Natural killer cell treated with Interleukin-12 subunit alpha and Interleukin-12 subunit beta and Interleukin-15 and Interleukin-18, amount 100 ng/mL, for 72 hours (primary cell): ENCODE data around the gene IGSF3. TPM values are rescaled to one million over a fixed set of nuclear protein-coding genes. Genes with fewer than 3 reads are reported as not detected.
A peak's percentile ranks its signal among the peaks of the same experiment; 100 is the strongest.

Experiments used
- ATAC-seq, 2 donors: fragments of 150-1000 bp; cut with Tn5 transposase in 1 of 2; sonication (Bioruptor Pico), chemical (Tn5 transposase) in 1 of 2; 2 replicates each; pipeline ENCODE4 v1.10.0; 2021
- DNase-seq: peaks from one replicate; pipeline ENCODE4 v3.0.0; 2022; ENCODE audit warnings: low spot score
- H3K27ac Mint-ChIP-seq, 2 donors: 1 replicate in 1 of 2; 2 replicates in 1 of 2; pipeline ENCODE4 v1.8.0; 2022; ENCODE audit warnings: mixed read lengths in 2 of 2, mild to moderate bottlenecking in 1 of 2, moderate library complexity in 1 of 2
- H3K27me3 Mint-ChIP-seq, 2 donors: 1 replicate in 1 of 2; 2 replicates in 1 of 2; pipeline ENCODE4 v1.8.0; 2022; ENCODE audit warnings: mixed read lengths in 2 of 2
- H3K36me3 Mint-ChIP-seq: one replicate; pipeline ENCODE4 v1.8.0; 2022; ENCODE audit warnings: mixed read lengths
- H3K4me1 Mint-ChIP-seq, 2 donors: 1 replicate in 1 of 2; 2 replicates in 1 of 2; pipeline ENCODE4 v1.8.0; 2022; ENCODE audit warnings: low read depth in 2 of 2, mixed read lengths in 2 of 2, mild to moderate bottlenecking in 1 of 2
- H3K4me3 Mint-ChIP-seq: one replicate; pipeline ENCODE4 v1.8.0; 2022; ENCODE audit warnings: mixed read lengths
- H3K9me3 Mint-ChIP-seq: 2 replicates; pipeline ENCODE4 v1.8.0; 2022; ENCODE audit warnings: mixed read lengths
- total RNA-seq, 2 donors: library from RNA; stranded (reverse); gene quantifications; one replicate each; pipeline ENCODE4 v1.2.3, GENCODE V29; 2022

IGSF3 gene
- under 1 TPM; 0.24 to 0.36 TPM for total RNA-seq

- peaks cover 37 to 61% of the 10 kb centered on the region in 2 donors for H3K27me3 Mint-ChIP-seq
These were observed at the start of gene IGSF3 for GRCh38 chr1:116667575-116668105. IGSF3 (minus strand) TSS chr1:116667733; CDS start chr1:116666326, 1,407 bp downstream.

GRCh38 chr1:116717318-116717717, 49.8 kb upstream of the IGSF3 start:
- no peak for ATAC-seq
- Mint-ChIP-seq H3K4me1 (peaks cover 4 to 5% of the 10 kb centered on the region in 2 donors), H3K27me3 (peaks cover 4 to 6% of the 10 kb centered on the region in 2 donors), H3K9me3 (no peaks in the 10 kb centered on the region), H3K4me3 (no peak overlapping the region), H3K27ac (no peak overlapping the region), H3K36me3 (no peaks in the 10 kb centered on the region)
- DNase-seq: no peak

More at GRCh38 chr1:116667575-116668105, at the start of gene IGSF3:
- peak; percentile 87 to 88 for ATAC-seq
- Mint-ChIP-seq H3K9me3 (no peaks in the 10 kb centered on the region), H3K27ac (no peak within 1 kb of the TSS), H3K4me1 (no peaks in the 10 kb centered on the region), H3K4me3 (peak within 1 kb of the TSS; percentile 70), H3K36me3 (no peaks in the 10 kb centered on the region)
- DNase-seq: peak; percentile 63

GRCh38 chr1:116716391-116716790, 48.9 kb upstream of the IGSF3 start:
- DNase-seq (no peak), ATAC-seq (no peak)
- H3K4me1 Mint-ChIP-seq: peaks cover 5 to 8% of the 10 kb centered on the region in 2 donors
- H3K27ac Mint-ChIP-seq: no peak overlapping the region
- no peak overlapping the region for H3K4me3 Mint-ChIP-seq
- no peaks in the 10 kb centered on the region for H3K9me3 Mint-ChIP-seq
- H3K36me3 Mint-ChIP-seq: no peaks in the 10 kb centered on the region
- peaks cover 5 to 6% of the 10 kb centered on the region in 2 donors for H3K27me3 Mint-ChIP-seq

GRCh38 chr1:116713474-116713873, 45.9 kb upstream of the IGSF3 start:
- no peaks in the 10 kb centered on the region for H3K36me3 Mint-ChIP-seq
- DNase-seq (no peak), ATAC-seq (no peak)
- H3K4me3 Mint-ChIP-seq: no peak overlapping the region
- H3K4me1 Mint-ChIP-seq: peaks cover 5 to 8% of the 10 kb centered on the region in 2 donors
- H3K27me3 Mint-ChIP-seq: peaks cover 6 to 8% of the 10 kb centered on the region in 2 donors
- no peak overlapping the region for H3K27ac Mint-ChIP-seq
- H3K9me3 Mint-ChIP-seq: no peaks in the 10 kb centered on the region

- H3K27ac Mint-ChIP-seq: no peak overlapping the region
- peaks cover 5 to 8% of the 10 kb centered on the region in 2 donors for H3K4me1 Mint-ChIP-seq
- ATAC-seq (no peak), DNase-seq (no peak)
- H3K36me3 Mint-ChIP-seq: no peaks in the 10 kb centered on the region
- peaks cover 11 to 15% of the 10 kb centered on the region in 2 donors for H3K27me3 Mint-ChIP-seq
- no peak overlapping the region for H3K4me3 Mint-ChIP-seq
- H3K9me3 Mint-ChIP-seq: no peaks in the 10 kb centered on the region
These were observed 45.0 kb upstream of the IGSF3 start for GRCh38 chr1:116712510-116712909.

- DNase-seq (no peak), ATAC-seq (no peak)
- no peaks in the 10 kb centered on the region for H3K9me3 Mint-ChIP-seq
- H3K36me3 Mint-ChIP-seq: no peaks in the 10 kb centered on the region
- no peak overlapping the region for H3K4me3 Mint-ChIP-seq
- peaks cover 5 to 8% of the 10 kb centered on the region in 2 donors for H3K4me1 Mint-ChIP-seq
- H3K27me3 Mint-ChIP-seq: peaks cover 17 to 18% of the 10 kb centered on the region in 2 donors
- no peak overlapping the region for H3K27ac Mint-ChIP-seq
These were observed 43.8 kb upstream of the IGSF3 start for GRCh38 chr1:116711263-116711840.

- ATAC-seq: no peak
These were observed 43.1 kb upstream of the IGSF3 start for GRCh38 chr1:116710420-116711262.

GRCh38 chr1:116709666-116710167, 42.2 kb upstream of the IGSF3 start:
- Mint-ChIP-seq H3K27ac (no peak overlapping the region), H3K27me3 (peaks cover 15 to 17% of the 10 kb centered on the region in 2 donors), H3K4me1 (peaks cover 5 to 8% of the 10 kb centered on the region in 2 donors), H3K36me3 (no peaks in the 10 kb centered on the region), H3K4me3 (no peak overlapping the region), H3K9me3 (no peaks in the 10 kb centered on the region)
- ATAC-seq (no peak), DNase-seq (no peak)

More at GRCh38 chr1:116710420-116711262, 43.1 kb upstream of the IGSF3 start:
- Mint-ChIP-seq H3K36me3 (no peaks in the 10 kb centered on the region), H3K9me3 (no peaks in the 10 kb centered on the region), H3K4me1 (peaks cover 5 to 8% of the 10 kb centered on the region in 2 donors), H3K27ac (no peak overlapping the region), H3K4me3 (no peak overlapping the region), H3K27me3 (peaks cover 17 to 19% of the 10 kb centered on the region in 2 donors)
- DNase-seq: no peak

GRCh38 chr1:116708255-116708900, 40.8 kb upstream of the IGSF3 start:
- H3K36me3 Mint-ChIP-seq: no peaks in the 10 kb centered on the region
- no peak overlapping the region for H3K27ac Mint-ChIP-seq
- H3K27me3 Mint-ChIP-seq: peaks cover 15 to 19% of the 10 kb centered on the region in 2 donors
- ATAC-seq (no peak), DNase-seq (no peak)
- no peaks in the 10 kb centered on the region for H3K9me3 Mint-ChIP-seq
- no peak overlapping the region for H3K4me3 Mint-ChIP-seq
- H3K4me1 Mint-ChIP-seq: peaks cover 5 to 8% of the 10 kb centered on the region in 2 donors

GRCh38 chr1:116706841-116707240, 39.3 kb upstream of the IGSF3 start:
- ATAC-seq: no peak
- no peaks in the 10 kb centered on the region for H3K9me3 Mint-ChIP-seq
- no peaks in the 10 kb centered on the region for H3K36me3 Mint-ChIP-seq
- no peak for DNase-seq
- no peak overlapping the region for H3K4me3 Mint-ChIP-seq
- no peaks in the 10 kb centered on the region for H3K4me1 Mint-ChIP-seq
- no peak overlapping the region for H3K27ac Mint-ChIP-seq
- peaks cover 15 to 17% of the 10 kb centered on the region in 2 donors for H3K27me3 Mint-ChIP-seq

- DNase-seq (no peak), ATAC-seq (no peak)
- no peak overlapping the region for H3K4me3 Mint-ChIP-seq
- peaks cover 15 to 17% of the 10 kb centered on the region in 2 donors for H3K27me3 Mint-ChIP-seq
- H3K4me1 Mint-ChIP-seq: no peaks in the 10 kb centered on the region
- H3K9me3 Mint-ChIP-seq: no peaks in the 10 kb centered on the region
- no peaks in the 10 kb centered on the region for H3K36me3 Mint-ChIP-seq
- H3K27ac Mint-ChIP-seq: no peak overlapping the region
These were observed 38.6 kb upstream of the IGSF3 start for GRCh38 chr1:116706123-116706522.

GRCh38 chr1:116704278-116704677, 36.7 kb upstream of the IGSF3 start:
- Mint-ChIP-seq H3K36me3 (no peaks in the 10 kb centered on the region), H3K4me1 (no peaks in the 10 kb centered on the region), H3K4me3 (no peak overlapping the region), H3K27ac (no peak overlapping the region), H3K27me3 (peaks cover 15 to 17% of the 10 kb centered on the region in 2 donors), H3K9me3 (no peaks in the 10 kb centered on the region)
- DNase-seq: no peak
- ATAC-seq: no peak

GRCh38 chr1:116699605-116700004, 32.1 kb upstream of the IGSF3 start:
- no peaks in the 10 kb centered on the region for H3K4me1 Mint-ChIP-seq

More at GRCh38 chr1:116699605-116700004, 32.1 kb upstream of the IGSF3 start:
- Mint-ChIP-seq H3K36me3 (no peaks in the 10 kb centered on the region), H3K27ac (no peak overlapping the region), H3K27me3 (peaks cover 0 to 2% of the 10 kb centered on the region in 2 donors), H3K9me3 (no peaks in the 10 kb centered on the region), H3K4me3 (no peak overlapping the region)
- no peak for ATAC-seq
- DNase-seq: no peak
